ENCODE results near the gene CPED1.

GRCh38 chr7:121285066-121285667 is 296.7 kb downstream of the CPED1 start:
- no peak for TF ChIP-seq POLR2AphosphoS5 (IDR thresholded peaks at IDR 0.05; ENCODE audit: low read depth, low read length)
- no peak for TF ChIP-seq CTCF (IDR thresholded peaks at IDR 0.05)
- no peak for TF ChIP-seq SIN3A (IDR thresholded peaks at IDR 0.05; ENCODE audit: borderline replicate concordance, insufficient read depth, low read depth, low read length)
- TF ChIP-seq REST (IDR thresholded peaks at IDR 0.05; ENCODE audit: insufficient read depth in 1 of 2, low read depth in 2 of 2, low read length in 1 of 2), result no peak
- TF ChIP-seq TCF7L2 (IDR thresholded peaks at IDR 0.05; ENCODE audit: low read depth, low read length), result no peak
